ENCODE data around the gene GAS7.

GRCh38 chr17:9969301-9969935, 229.0 kb downstream of the GAS7 start:
- TF ChIP-seq EZH2phosphoT487 (IDR thresholded peaks at IDR 0.05; ENCODE audit: unreplicated experiment) (no peak), REST (IDR thresholded peaks at IDR 0.05; ENCODE audit: unreplicated experiment) (no peak), CTCF (conservative IDR thresholded peaks at IDR 0.05; ENCODE audit: low read depth in 2 of 2) (no peak), ZNF114 (CRISPR knock-in tag; IDR thresholded peaks at IDR 0.05) (no peak), POLR2AphosphoS5 (IDR thresholded peaks at IDR 0.05; ENCODE audit: low read depth) (no peak), ZNF331 (CRISPR knock-in tag; IDR thresholded peaks at IDR 0.05; ENCODE audit: low read depth) (no peak), CREB1 (CRISPR knock-in tag; IDR thresholded peaks at IDR 0.05; ENCODE audit: low read depth) (no peak), EZH2 (IDR thresholded peaks at IDR 0.05; ENCODE audit: low read depth, unreplicated experiment) (no peak), JUNB (IDR thresholded peaks at IDR 0.05; ENCODE audit: unreplicated experiment) (no peak), ETS1 (IDR thresholded peaks at IDR 0.05) (no peak), NANOG (IDR thresholded peaks at IDR 0.05; ENCODE audit: borderline replicate concordance) (no peak)
